CMK (cell line): ENCODE data around the gene IGFALS.
A peak's percentile ranks its signal among the peaks of the same experiment; 100 is the strongest.

Experiments
- DNase-seq: peaks from one replicate; pipeline ENCODE4 v3.0.0-alpha.2; 2010; ENCODE audit warnings: low read depth

Gene IGFALS

GRCh38 chr16:1793578-1794220, at the start of gene IGFALS:
Gene IGFALS (minus strand): TSS chr16:1793705. CDS start chr16:1793652, 53 bp downstream.
- DNase-seq: no peak

- DNase-seq: no peak
These were observed 46.0 kb upstream of the IGFALS start for GRCh38 chr16:1839554-1839953.

GRCh38 chr16:1834096-1834495, 40.6 kb upstream of the IGFALS start:
- no peak for DNase-seq

DNA sequence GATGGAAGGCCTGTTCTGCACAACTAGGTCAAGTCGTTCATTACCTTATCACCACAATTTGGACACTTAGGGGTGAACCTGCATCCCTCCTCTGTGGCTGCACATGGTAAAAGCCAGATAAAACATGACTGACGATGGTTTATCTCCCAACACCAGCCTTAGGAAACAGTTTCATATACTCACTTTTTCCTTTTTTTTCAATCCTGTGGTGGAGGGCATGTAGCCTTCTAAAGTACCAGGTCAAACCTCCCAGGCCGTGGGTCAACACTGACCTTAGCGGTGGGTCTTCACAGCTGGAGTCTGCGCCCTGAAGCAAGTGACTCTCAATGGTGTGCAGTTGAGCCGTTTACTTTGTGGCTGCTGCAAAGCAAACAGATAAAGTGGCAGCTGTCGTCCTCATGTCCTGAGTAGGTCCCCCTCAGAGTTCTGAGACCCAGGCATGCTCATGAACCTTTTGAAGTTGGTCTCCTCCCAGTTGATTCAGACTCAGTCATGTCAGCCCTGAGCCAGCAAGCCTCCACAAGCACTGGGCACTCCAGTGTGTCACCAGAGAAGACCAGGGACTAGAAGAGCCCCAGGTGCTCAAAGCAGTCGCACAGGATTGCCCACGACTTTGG, 39.4 kb upstream of the IGFALS start:
- DNase-seq: no peak

DNA sequence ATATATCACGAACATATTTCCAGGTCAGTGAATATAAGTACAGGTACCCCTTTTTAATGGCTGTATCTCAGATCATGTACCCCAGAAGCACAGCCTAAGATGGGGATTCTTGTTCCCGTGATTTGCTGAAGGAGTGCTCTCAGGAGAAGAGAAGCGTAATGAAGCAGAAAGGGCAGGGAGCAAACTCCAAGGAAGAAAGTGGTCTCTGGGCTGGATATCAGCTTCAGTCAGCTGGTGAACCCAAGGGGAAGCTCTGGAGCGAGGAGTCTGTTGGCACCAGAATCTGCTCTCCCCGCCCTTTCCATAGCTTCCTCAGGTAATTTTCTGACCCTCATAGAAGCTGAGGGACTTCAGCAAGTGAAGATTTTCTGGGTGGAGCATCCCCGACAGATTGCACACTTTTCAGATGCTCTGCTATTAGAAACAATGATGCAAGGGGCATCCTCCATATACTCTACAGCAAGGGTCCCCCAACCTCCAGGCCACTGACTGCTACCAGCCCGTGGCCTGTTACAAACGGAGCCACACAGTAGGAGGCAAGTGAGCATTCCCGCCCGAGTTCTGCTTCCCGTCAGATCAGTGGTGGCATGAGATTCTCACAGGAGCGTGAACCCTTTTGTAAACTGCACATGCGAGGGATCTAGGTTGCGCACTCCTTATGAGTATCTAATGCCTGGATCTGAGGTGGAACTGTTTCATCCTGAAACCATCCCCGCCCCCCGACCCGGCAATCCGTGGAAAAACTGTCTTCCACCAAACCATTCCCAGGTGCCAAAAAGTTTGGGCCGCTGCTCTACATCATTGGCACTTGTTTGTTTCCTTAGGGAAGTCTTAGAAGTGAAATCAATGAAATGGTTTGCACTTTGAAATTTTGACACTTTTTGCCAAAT, 37.9 kb upstream of the IGFALS start:
- no peak for DNase-seq

DNA sequence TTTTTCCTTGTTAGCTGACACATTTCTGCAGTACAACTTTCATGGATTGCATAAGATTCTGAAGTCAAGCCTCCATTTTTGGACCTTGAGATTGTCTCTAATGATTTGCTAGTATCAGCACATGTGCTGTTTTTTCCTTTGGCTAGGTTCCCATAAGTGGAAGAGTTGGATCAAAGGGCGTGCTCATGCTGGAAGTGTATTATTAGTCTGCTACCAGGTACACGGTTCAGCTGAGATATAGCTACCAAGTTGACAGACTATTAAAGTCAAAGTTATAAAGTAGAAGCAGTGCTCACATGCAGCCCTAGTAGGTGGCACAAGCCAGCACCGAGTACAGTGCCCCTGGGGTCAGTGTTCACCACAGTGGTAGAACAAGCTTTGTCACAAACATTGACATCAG, 36.7 kb upstream of the IGFALS start:
- no peak for DNase-seq

- DNase-seq: no peak
These were observed 35.3 kb upstream of the IGFALS start for GRCh38 chr16:1828645-1829410.

GRCh38 chr16:1826691-1827573, 33.4 kb upstream of the IGFALS start, which contains the start of the genes FAHD1 and HAGH:
Gene FAHD1 (plus strand): TSS chr16:1827206. CDS start chr16:1827239, 33 bp downstream.
Gene HAGH (minus strand): TSS chr16:1826825. CDS start chr16:1826787, 38 bp downstream.
- DNase-seq: peak; percentile 70

- peak; percentile 22 for DNase-seq
These were observed 32.6 kb upstream of the IGFALS start for GRCh38 chr16:1825864-1826690.

DNA sequence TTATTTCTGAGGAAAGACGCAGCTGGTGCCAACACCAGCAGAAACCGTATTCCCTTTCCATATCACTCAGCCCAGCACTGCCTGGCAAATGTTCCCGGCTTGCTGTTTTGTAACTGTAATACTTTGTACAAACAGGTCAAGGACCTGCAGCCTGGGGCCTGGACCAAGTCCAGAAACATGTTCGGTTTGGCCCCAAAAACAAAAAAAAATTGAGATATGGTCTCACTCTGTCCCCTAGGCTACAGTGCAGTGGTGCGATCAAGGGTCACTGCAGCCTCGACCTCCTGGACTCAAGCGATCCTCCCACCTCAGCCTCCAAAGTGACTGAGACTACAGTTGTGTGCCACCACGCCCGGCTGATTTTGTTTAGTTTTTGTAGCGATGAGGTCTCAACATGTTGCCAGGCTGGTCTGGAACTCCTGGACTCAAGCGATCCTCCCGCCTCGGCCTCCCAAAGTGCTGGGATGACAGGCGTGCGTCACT, 31.9 kb upstream of the IGFALS start:
- DNase-seq: no peak

DNA sequence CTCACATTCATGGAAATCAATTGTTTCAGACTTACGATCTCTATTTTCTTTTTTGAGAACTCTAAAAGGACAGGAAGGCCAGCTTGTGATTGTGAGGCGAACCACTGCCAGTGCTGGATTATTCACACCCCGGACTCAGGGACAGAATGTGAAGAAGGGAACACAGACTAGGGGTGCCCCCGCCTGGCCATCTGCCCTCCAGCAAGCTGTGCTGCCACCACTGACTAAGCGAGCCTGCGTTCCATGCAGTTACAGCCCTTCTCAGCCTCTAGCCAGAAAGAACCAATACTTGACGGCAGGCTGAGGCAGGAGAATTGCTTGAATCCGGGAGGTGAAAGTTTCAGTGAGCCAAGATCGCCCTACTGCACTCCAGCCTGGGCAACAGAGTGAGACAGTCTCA, 30.3 kb upstream of the IGFALS start:
- DNase-seq: no peak

GRCh38 chr16:1822801-1823200, 29.3 kb upstream of the IGFALS start:
- DNase-seq: no peak

DNA sequence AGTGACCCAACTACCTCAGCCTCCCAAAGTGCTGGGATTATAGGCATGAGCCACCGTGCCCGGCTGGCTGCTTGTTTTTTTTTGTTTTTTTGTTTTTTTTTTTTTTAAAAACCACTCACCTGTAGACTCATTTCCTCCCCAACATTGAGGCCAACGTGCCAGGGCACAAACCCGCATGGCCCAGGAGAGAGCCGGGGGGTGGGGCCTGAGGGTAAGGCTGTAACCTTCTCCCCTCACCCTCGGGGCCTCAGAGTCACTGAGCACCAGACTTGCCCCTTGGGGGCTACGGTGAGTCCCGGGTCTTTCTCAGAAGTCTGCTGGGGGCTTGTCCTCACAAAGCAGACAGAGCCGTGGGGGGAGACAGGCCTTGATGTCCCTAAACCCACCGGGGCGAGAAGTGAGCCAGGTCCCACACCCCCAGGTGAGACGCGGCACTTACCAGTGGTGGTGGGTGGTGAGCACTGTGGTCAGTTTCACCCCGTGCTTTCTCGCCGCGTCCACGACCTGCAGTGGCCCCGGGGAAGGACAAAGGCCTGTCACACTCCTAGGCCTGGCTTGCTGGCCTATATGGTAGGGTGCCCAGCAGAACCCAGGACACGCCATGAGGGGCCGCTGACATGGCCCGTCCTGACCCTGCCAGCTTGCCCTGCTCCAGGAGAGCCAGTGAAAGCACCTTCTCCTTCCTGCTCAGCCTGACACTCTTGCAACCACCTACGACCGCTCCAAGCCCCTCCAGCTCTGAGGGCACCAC, 28.5 kb upstream of the IGFALS start:
- DNase-seq: no peak

DNA sequence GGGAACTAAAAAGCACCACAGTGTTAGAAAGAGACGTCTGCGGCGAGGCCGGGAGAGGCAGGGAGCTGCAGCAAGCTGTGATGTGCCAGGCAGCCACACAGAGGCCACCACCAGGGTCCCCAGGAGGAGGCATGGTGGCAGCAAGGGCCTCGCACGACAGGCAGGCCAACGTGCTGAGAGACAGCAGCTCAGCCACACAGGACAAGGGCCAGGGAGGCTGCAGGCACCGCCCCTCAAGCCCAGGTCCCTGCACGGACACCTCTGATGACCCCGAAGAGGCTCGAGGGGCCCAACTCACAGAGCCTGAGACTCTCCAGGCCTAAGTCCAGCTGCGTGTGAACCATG, 27.4 kb upstream of the IGFALS start:
- no peak for DNase-seq

DNA sequence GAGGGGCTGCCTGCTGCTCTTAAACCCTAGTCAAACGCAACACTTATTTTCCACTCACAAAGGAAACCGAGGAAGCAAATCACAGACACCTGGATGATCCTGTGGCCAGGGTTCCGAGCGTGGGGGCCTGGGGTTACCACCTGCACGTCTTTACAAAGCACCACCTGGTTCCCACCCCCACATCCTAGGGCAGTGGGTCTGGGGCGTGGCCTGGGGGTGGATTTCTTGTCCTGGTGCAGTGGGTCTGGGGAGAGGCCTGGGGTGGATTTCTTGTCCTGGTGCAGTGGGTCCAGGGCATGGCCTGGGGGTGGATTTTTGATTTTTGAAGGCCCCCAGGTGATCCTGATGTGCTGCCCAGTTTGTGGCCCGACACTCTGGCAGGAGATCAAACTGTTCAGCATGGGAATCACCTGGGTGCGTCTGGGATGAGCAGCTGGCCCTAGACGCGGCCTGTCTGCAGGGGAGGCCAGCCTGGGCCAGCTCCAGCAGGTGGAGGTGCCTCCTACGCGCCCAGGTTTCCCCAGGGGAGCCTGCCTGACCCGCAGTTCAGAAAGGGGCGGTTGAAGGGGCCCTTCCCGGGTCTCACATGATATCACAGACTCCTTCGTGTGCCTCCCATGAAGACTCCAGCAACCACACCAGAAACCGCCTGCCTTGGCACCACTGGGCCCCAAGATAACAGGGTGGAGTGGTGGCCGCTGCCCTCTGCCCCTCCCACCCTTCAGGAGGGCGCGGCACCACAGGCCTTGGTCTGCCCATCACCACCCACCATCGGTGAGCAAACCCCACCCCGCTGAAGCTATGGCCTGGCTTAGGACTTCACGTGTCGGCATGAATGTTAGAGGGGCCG, 26.8 kb upstream of the IGFALS start:
- DNase-seq: no peak

DNA sequence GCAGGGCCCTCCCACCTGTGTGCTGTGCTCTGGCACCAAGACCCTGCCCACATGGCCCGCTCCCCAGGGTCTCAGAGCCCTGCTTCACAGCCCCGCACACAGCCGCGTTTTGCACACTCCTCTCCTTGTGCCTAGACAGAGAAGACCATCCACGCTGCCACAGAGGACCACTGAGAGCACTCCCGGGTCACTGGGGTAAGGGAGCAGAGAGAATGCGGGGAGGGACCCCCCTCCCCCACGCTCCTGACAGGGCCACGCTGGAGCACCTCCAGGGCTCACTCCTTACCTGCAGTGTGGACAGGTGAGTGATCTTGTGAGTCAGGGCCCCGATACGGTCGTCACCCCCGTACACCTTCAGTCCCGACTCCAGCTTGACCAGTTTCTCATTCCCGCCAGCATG, 26.1 kb upstream of the IGFALS start:
- no peak for DNase-seq

GRCh38 chr16:1818873-1819525, 25.5 kb upstream of the IGFALS start:
- DNase-seq: no peak
